ENCODE measurements around the gene EXOSC7.
"Not testable (repeated sequence)": the region's sequence is repeated elsewhere in the genome, so short reads cannot be mapped to it uniquely, and the experiment has no call there.

The EXOSC7 gene

DNA sequence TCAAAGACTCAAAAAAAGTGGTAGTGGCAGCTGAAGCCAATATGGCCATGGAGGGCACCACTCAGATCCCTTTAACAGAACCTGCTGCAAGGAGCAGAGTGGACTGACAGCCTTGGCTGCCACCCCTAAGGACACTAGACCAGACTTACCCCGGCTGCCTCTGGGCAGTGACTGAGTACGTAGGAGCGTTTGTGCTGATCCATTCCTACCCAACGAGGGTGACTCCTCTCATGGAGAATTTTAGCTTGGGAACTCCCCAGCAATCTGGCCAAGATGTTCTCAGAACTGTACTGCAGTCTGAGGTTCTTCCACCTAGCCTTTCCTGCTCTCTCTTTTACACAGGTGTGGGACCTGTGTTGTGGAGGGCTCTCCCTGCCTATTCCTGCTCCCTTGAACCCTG is 72.2 kb downstream of the EXOSC7 start:
- Histone ChIP-seq H3K27ac (no peak overlapping the region), H2AFZ (ENCODE audit: low read depth) (no peak overlapping the region), H3K9ac (no peak overlapping the region), H3K27me3 (ENCODE audit: insufficient read depth, low read depth) (no peaks in the 10 kb centered on the region), H4K20me1 (ENCODE audit: insufficient read depth) (no peaks in the 10 kb centered on the region), H3K4me2 (no peak overlapping the region), H3K4me1 (ENCODE audit: low read depth, poor library complexity, severe bottlenecking) (no peaks in the 10 kb centered on the region), H3K36me3 (ENCODE audit: insufficient read depth) (no peaks in the 10 kb centered on the region), H3K79me2 (ENCODE audit: insufficient read depth, low read depth) (no peaks in the 10 kb centered on the region), H3K4me3 (IDR thresholded peaks at IDR 0.05; ENCODE audit: insufficient read depth, low read depth, low read length) (no peak overlapping the region)
- TF ChIP-seq CTCF (conservative IDR thresholded peaks at IDR 0.05; ENCODE audit: low read depth, low read length), result no peak

DNA sequence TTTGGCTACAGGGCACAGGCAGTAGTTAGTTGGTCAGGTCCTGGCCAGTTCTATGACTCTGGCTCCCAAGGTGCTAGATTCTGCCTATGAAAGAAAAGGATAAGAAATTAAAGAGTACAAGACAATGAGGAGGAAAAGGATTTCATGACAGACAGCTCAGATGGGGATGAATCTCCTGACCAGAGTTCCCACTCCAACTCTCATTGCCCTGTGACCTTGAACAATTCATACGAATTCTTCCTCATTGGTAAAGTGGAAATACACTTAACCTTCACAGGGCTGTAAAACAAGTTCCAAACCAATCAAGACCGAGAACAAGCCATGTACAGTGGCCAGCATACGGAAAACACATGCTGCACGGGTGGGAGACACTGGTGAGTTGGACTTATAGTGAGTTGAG is 73.8 kb downstream of the EXOSC7 start:
- H3K4me1 ChIP-seq (ENCODE audit: low read depth, poor library complexity, severe bottlenecking), result no peaks in the 10 kb centered on the region
- H3K4me3 ChIP-seq (IDR thresholded peaks at IDR 0.05; ENCODE audit: insufficient read depth, low read depth, low read length), result no peak overlapping the region
- no peak overlapping the region for H3K9ac ChIP-seq
- H3K27me3 ChIP-seq (ENCODE audit: insufficient read depth, low read depth), result no peaks in the 10 kb centered on the region
- no peak overlapping the region for H3K27ac ChIP-seq
- H3K4me2 ChIP-seq, result no peak overlapping the region
- TF ChIP-seq CTCF (conservative IDR thresholded peaks at IDR 0.05; ENCODE audit: low read depth, low read length), result no peak
- H3K79me2 ChIP-seq (ENCODE audit: insufficient read depth, low read depth), result no peaks in the 10 kb centered on the region
- no peaks in the 10 kb centered on the region for H3K36me3 ChIP-seq (ENCODE audit: insufficient read depth)
- H2AFZ ChIP-seq (ENCODE audit: low read depth), result no peak overlapping the region
- no peaks in the 10 kb centered on the region for H4K20me1 ChIP-seq (ENCODE audit: insufficient read depth)

- Histone ChIP-seq H4K20me1 (ENCODE audit: insufficient read depth) (no peaks in the 10 kb centered on the region), H3K79me2 (ENCODE audit: insufficient read depth, low read depth) (no peaks in the 10 kb centered on the region), H3K4me2 (no peak overlapping the region), H3K9ac (no peak overlapping the region), H3K27ac (no peak overlapping the region), H2AFZ (ENCODE audit: low read depth) (no peak overlapping the region), H3K36me3 (ENCODE audit: insufficient read depth) (no peaks in the 10 kb centered on the region), H3K4me1 (ENCODE audit: low read depth, poor library complexity, severe bottlenecking) (no peaks in the 10 kb centered on the region), H3K4me3 (IDR thresholded peaks at IDR 0.05; ENCODE audit: insufficient read depth, low read depth, low read length) (no peak overlapping the region), H3K27me3 (ENCODE audit: insufficient read depth, low read depth) (no peaks in the 10 kb centered on the region)
- no peak for TF ChIP-seq CTCF (conservative IDR thresholded peaks at IDR 0.05; ENCODE audit: low read depth, low read length)
These were observed 75.6 kb downstream of the EXOSC7 start for GRCh38 chr3:45051685-45052084.

GRCh38 chr3:45053805-45054195 is 77.8 kb downstream of the EXOSC7 start:
- not testable (repeated sequence) for H3K4me1 ChIP-seq (ENCODE audit: low read depth, poor library complexity, severe bottlenecking); H3K79me2 ChIP-seq (ENCODE audit: insufficient read depth, low read depth); H3K4me3 ChIP-seq (IDR thresholded peaks at IDR 0.05; ENCODE audit: insufficient read depth, low read depth, low read length); H2AFZ ChIP-seq (ENCODE audit: low read depth); H4K20me1 ChIP-seq (ENCODE audit: insufficient read depth); H3K9ac ChIP-seq; H3K27ac ChIP-seq; H3K4me2 ChIP-seq; H3K27me3 ChIP-seq (ENCODE audit: insufficient read depth, low read depth); H3K36me3 ChIP-seq (ENCODE audit: insufficient read depth)

- no peak overlapping the region for H3K4me2 ChIP-seq
- no peak overlapping the region for H3K4me3 ChIP-seq (IDR thresholded peaks at IDR 0.05; ENCODE audit: insufficient read depth, low read depth, low read length)
- no peaks in the 10 kb centered on the region for H3K36me3 ChIP-seq (ENCODE audit: insufficient read depth)
- no peaks in the 10 kb centered on the region for H4K20me1 ChIP-seq (ENCODE audit: insufficient read depth)
- H3K4me1 ChIP-seq (ENCODE audit: low read depth, poor library complexity, severe bottlenecking), result no peaks in the 10 kb centered on the region
- no peak for TF ChIP-seq CTCF (conservative IDR thresholded peaks at IDR 0.05; ENCODE audit: low read depth, low read length)
- H2AFZ ChIP-seq (ENCODE audit: low read depth), result no peak overlapping the region
- no peaks in the 10 kb centered on the region for H3K27me3 ChIP-seq (ENCODE audit: insufficient read depth, low read depth)
- no peak overlapping the region for H3K27ac ChIP-seq
- H3K9ac ChIP-seq, result no peak overlapping the region
- no peaks in the 10 kb centered on the region for H3K79me2 ChIP-seq (ENCODE audit: insufficient read depth, low read depth)
These were observed 78.3 kb downstream of the EXOSC7 start for GRCh38 chr3:45054196-45054857.

Data from KMS-11 (cell line).